ENCODE results near the gene SMIM5. TPM values are rescaled to one million over a fixed set of nuclear protein-coding genes. Genes with fewer than 3 reads are reported as not detected.
A peak's percentile ranks its signal among the peaks of the same experiment; 100 is the strongest.

Gene SMIM5
- total RNA-seq, 1 experiment from 2014 or later: 0.24 TPM

- TF ChIP-seq CTCF (conservative IDR thresholded peaks at IDR 0.05): no peak
- no peak overlapping the region for H2BK20ac ChIP-seq (ENCODE audit: low read depth, low read length, poor library complexity, severe bottlenecking)
These were observed 2.9 kb upstream of the SMIM5 start for GRCh38 chr17:75630071-75630917.

More at GRCh38 chr17:75630071-75630917, 2.9 kb upstream of the SMIM5 start:
- WGBS (ENCODE audit: extremely low coverage, insufficient read length, low lambda C conversion rate): no CpG with 5 or more reads among the region's 26 CpGs
- Histone ChIP-seq H2AFZ (ENCODE audit: low read length) (no peak overlapping the region), H4K91ac (ENCODE audit: insufficient read length, low read depth, low read length) (no peak overlapping the region), H3K79me1 (ENCODE audit: insufficient read depth, low read depth, low read length, poor library complexity, severe bottlenecking) (no peaks in the 10 kb centered on the region), H3K4me2 (ENCODE audit: insufficient read depth, insufficient read length, low read length) (no peak overlapping the region), H3K9me3 (ENCODE audit: control insufficient read depth, low read depth, low read length) (no peaks in the 10 kb centered on the region), H3K23ac (ENCODE audit: insufficient read length, low read depth, low read length) (no peak overlapping the region), H2AK5ac (ENCODE audit: insufficient read length, low read length) (no peak overlapping the region), H3K27ac (ENCODE audit: insufficient read length, low read depth, low read length) (no peak overlapping the region), H2BK5ac (ENCODE audit: insufficient read length, low read length) (no peak overlapping the region), H3T11ph (ENCODE audit: low read length) (no peak overlapping the region), H2BK12ac (ENCODE audit: insufficient read length, low read depth, low read length) (no peak overlapping the region), H3K23me2 (ENCODE audit: insufficient read length, low read depth, low read length, poor library complexity, severe bottlenecking) (no peaks in the 10 kb centered on the region), H3K4me1 (ENCODE audit: insufficient read depth, low read length) (no peaks in the 10 kb centered on the region; the same call in 1 of the 2 replicates), H3K9ac (ENCODE audit: extremely low read depth, insufficient read length, low read length) (no peak overlapping the region), H3K4ac (ENCODE audit: low read depth, low read length) (no peak overlapping the region), H4K5ac (ENCODE audit: insufficient read length, low read depth, low read length) (no peak overlapping the region), H2BK15ac (ENCODE audit: low read depth, low read length) (no peak overlapping the region), H3K18ac (ENCODE audit: insufficient read length, low read depth, low read length) (no peak overlapping the region), H4K20me1 (ENCODE audit: control insufficient read depth, insufficient read depth, insufficient read length) (no peaks in the 10 kb centered on the region), H2BK120ac (ENCODE audit: low read depth, low read length, poor library complexity, severe bottlenecking) (no peak overlapping the region), H4K8ac (replicated peaks; ENCODE audit: insufficient read length, low read depth, low read length) (no peak overlapping the region), H3K27me3 (ENCODE audit: insufficient read depth, low read length) (no peaks in the 10 kb centered on the region), H3K56ac (ENCODE audit: insufficient read length, low read depth, low read length) (no peak overlapping the region), H3K14ac (ENCODE audit: insufficient read depth, low read length) (no peak overlapping the region), H3K79me2 (ENCODE audit: insufficient read depth, low read length) (no peaks in the 10 kb centered on the region)
- Mint-ChIP-seq H3K27me3 (ENCODE audit: low read depth) (no peaks in the 10 kb centered on the region), H3K9me3 (no peaks in the 10 kb centered on the region), H3K27ac (peak overlapping the region in 1 of 3 experiments; percentile 61; a peak in 1 of 7 replicates), H3K4me1 (peaks cover 16 to 19% of the 10 kb centered on the region in 2 experiments), H3K36me3 (ENCODE audit: insufficient read depth in 1 of 3, low read depth in 3 of 3) (peaks cover 0 to 15% (median 2%) of the 10 kb centered on the region in 3 experiments; a peak in 4 of 7 replicates), H3K4me3 (no peak overlapping the region)
- DNase-seq: no peak

Measured in H9 (cell line).